Thoracic aorta (tissue), 2 donors: ENCODE results near the gene EIF1. TPM values are rescaled to one million over a fixed set of nuclear protein-coding genes. Genes with fewer than 3 reads are reported as not detected.

Source experiments
- ATAC-seq: fragments of 150-250 bp; one replicate; pipeline ENCODE4 v1.8.0; 2017; ENCODE audit warnings: low read depth; ENCODE audit not compliant: insufficient number of reproducible peaks, low FRiP score
- DNase-seq: peaks from one replicate; pipeline ENCODE4 v3.0.0-alpha.2; 2020; ENCODE audit warnings: low spot score
- H3K27ac ChIP-seq, 2 donors: fragments of 200-600 bp; sonication (generic); 1 replicate in 1 of 2; 2 replicates in 1 of 2; pipeline ENCODE4 v1.5.1; 2016; ENCODE audit warnings: mild to moderate bottlenecking in 2 of 2, moderate library complexity in 2 of 2
- H3K27me3 ChIP-seq: fragments of 200-600 bp; sonication (generic); replicated peaks from 2 replicates; pipeline ENCODE4 v1.6.0; 2016; ENCODE audit warnings: mild to moderate bottlenecking; ENCODE audit not compliant: insufficient read depth
- H3K36me3 ChIP-seq: fragments of 200-600 bp; sonication (generic); one replicate; pipeline ENCODE4 v1.5.1; 2016
- H3K4me1 ChIP-seq, 2 donors: fragments of 200-600 bp; sonication (generic); 1 replicate in 1 of 2; 2 replicates in 1 of 2; pipeline versions ENCODE4 v1.5.1 to v1.6.0; 2016; ENCODE audit warnings: low read depth in 2 of 2, mild to moderate bottlenecking in 1 of 2; ENCODE audit not compliant: control insufficient read depth in 1 of 2
- H3K4me3 ChIP-seq: fragments of 200-600 bp; sonication (generic); 2 replicates; pipeline ENCODE4 v1.5.1; 2016; ENCODE audit warnings: mild to moderate bottlenecking
- H3K9me3 ChIP-seq: fragments of 200-600 bp; sonication (generic); 2 replicates; pipeline ENCODE4 v1.5.1; 2016
- total RNA-seq, 2 donors: library from RNA; depleted of rRNA; stranded (reverse); fragments of >200 nt; gene quantifications; one replicate each; pipeline versions ENCODE4 v1.1.0 to v1.2.3, GENCODE V29; 2016
- TF ChIP-seq, protein P1 (sequence below): fragments of 200-600 bp; sonication (generic); IDR thresholded peaks from one replicate; pipeline ENCODE4 v1.5.1; 2019; ENCODE audit warnings: antibody characterized with exemption

Gene EIF1
- total RNA-seq, 2 donors from 2014 or later: 167 to 318 TPM

DNA sequence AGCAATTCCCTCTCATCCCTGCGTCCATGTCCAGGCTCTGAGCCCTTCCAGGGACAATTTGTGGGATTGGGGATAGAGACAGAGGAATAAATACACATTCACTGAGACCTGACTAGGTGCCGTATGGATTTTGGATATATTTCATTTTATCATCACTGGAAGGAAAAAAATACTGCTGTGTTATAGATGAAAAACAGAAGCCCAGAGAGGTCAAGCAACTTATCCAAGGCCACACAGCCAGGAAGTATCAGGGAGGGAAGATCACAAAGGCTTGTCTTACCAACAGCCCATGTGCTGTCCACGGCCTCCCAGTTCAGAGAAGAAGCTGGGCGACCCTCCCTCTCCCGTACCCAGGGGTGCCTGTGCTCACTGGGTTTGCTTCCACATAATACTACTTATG is 51.8 kb downstream of the EIF1 start:
- Histone ChIP-seq H3K36me3 (no peaks in the 10 kb centered on the region), H3K4me1 (peaks cover 0 to 4% of the 10 kb centered on the region in 2 donors), H3K27ac (no peak overlapping the region), H3K4me3 (no peak overlapping the region), H3K27me3 (peaks cover 10% of the 10 kb centered on the region), H3K9me3 (no peaks in the 10 kb centered on the region)
- DNase-seq: no peak
- no peak for ATAC-seq
- TF ChIP-seq, protein P1, sequence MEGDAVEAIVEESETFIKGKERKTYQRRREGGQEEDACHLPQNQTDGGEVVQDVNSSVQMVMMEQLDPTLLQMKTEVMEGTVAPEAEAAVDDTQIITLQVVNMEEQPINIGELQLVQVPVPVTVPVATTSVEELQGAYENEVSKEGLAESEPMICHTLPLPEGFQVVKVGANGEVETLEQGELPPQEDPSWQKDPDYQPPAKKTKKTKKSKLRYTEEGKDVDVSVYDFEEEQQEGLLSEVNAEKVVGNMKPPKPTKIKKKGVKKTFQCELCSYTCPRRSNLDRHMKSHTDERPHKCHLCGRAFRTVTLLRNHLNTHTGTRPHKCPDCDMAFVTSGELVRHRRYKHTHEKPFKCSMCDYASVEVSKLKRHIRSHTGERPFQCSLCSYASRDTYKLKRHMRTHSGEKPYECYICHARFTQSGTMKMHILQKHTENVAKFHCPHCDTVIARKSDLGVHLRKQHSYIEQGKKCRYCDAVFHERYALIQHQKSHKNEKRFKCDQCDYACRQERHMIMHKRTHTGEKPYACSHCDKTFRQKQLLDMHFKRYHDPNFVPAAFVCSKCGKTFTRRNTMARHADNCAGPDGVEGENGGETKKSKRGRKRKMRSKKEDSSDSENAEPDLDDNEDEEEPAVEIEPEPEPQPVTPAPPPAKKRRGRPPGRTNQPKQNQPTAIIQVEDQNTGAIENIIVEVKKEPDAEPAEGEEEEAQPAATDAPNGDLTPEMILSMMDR: no peak

DNA sequence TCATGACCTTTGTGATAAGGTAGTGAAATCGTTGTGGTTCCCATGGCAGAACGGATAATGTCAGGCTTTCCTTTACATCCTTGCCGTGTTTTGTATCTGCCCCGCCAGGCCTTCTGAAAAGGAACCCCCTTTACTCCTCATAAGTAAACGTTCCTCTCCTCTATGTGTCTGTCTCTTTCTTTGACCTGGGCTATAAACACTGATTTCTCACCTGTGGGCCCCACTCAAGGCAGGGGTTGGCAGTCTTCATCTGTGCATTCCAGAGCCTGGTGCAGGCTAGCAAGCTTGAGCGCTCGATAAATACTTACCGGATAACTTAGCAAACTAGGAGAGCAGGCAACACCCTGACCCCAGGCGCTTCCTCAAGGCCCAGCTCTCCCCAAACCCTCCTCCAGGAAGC is 53.0 kb downstream of the EIF1 start:
- H3K4me1 ChIP-seq: peaks cover 0 to 4% of the 10 kb centered on the region in 2 donors
- H3K27ac ChIP-seq: no peak overlapping the region
- H3K4me3 ChIP-seq: no peak overlapping the region
- ATAC-seq (no peak), DNase-seq (no peak)
- TF ChIP-seq, protein P1: no peak
- H3K36me3 ChIP-seq: no peaks in the 10 kb centered on the region
- H3K27me3 ChIP-seq: peaks cover under 1% of the 10 kb centered on the region
- no peaks in the 10 kb centered on the region for H3K9me3 ChIP-seq

Other genes starting within 250 kb of the EIF1 start
- gene KRT38, start 247.9 kb upstream of the EIF1 start, total RNA-seq: not detected
- gene KRT32, start 221.5 kb upstream of the EIF1 start, total RNA-seq: not detected
- not detected for gene KRT35, start 207.7 kb upstream of the EIF1 start, total RNA-seq
- gene KRT36, start 199.0 kb upstream of the EIF1 start, total RNA-seq: not detected
- 1 to 10 TPM in 1 of 2 donors, not detected in 1; 1.4 TPM for gene KRT13, start 183.3 kb upstream of the EIF1 start, total RNA-seq
- gene KRT15, start 170.0 kb upstream of the EIF1 start, total RNA-seq: under 1 TPM in 1 of 2 donors, not detected in 1; 0.68 TPM
- gene KRT19, start 160.6 kb upstream of the EIF1 start, total RNA-seq: 10 to 100 TPM in 1 of 2 donors, 1 to 10 TPM in 1; 2.4 to 66.8 TPM
- under 1 TPM in 1 of 2 donors, not detected in 1; 0.42 TPM for gene KRT9, start 116.8 kb upstream of the EIF1 start, total RNA-seq
- gene KRT14, start 102.0 kb upstream of the EIF1 start, total RNA-seq: 10 to 100 TPM in 1 of 2 donors, 1 to 10 TPM in 1; 6.9 to 18.7 TPM
- gene KRT16, start 76.1 kb upstream of the EIF1 start, total RNA-seq: 10 to 100 TPM in 1 of 2 donors, 1 to 10 TPM in 1; 6.5 to 16.8 TPM
- 10 to 100 TPM; 74.7 to 87.1 TPM for gene KRT17, start 64.3 kb upstream of the EIF1 start, total RNA-seq
- not detected for gene GAST, start 23.4 kb downstream of the EIF1 start, total RNA-seq
- gene HAP1, start 45.8 kb downstream of the EIF1 start, total RNA-seq: under 1 TPM in 1 of 2 donors, not detected in 1; 0.35 TPM
- 10 to 100 TPM; 82.4 to 98.7 TPM for gene JUP, start 97.8 kb downstream of the EIF1 start, total RNA-seq
- 10 to 100 TPM; 20.7 to 41.0 TPM for gene P3H4, start 123.1 kb downstream of the EIF1 start, total RNA-seq
- gene FKBP10, start 124.1 kb downstream of the EIF1 start, total RNA-seq: 100 to 1,000 TPM; 125 to 188 TPM
- 10 to 100 TPM; 62.1 to 69.7 TPM for gene NT5C3B, start 147.3 kb downstream of the EIF1 start, total RNA-seq
- not detected for gene KLHL10, start 148.9 kb downstream of the EIF1 start, total RNA-seq
- 10 to 100 TPM; 22.6 to 28.6 TPM for gene KLHL11, start 176.5 kb downstream of the EIF1 start, total RNA-seq
- 10 to 100 TPM; 76.3 to 81.5 TPM for gene ACLY, start 230.1 kb downstream of the EIF1 start, total RNA-seq
- gene ODAD4, start 241.7 kb downstream of the EIF1 start, total RNA-seq: 1 to 10 TPM; 1.1 to 2.2 TPM